NCI-H2196 (cell line): ENCODE data around the gene HORMAD1.
A peak's percentile ranks its signal among the peaks of the same experiment; 100 is the strongest.
"Not testable (repeated sequence)": the region's sequence is repeated elsewhere in the genome, so short reads cannot be mapped to it uniquely, and the experiment has no call there.

Experiments used
- DNase-seq: peaks from one replicate; lab custom pipeline; 2025; ENCODE audit not compliant: unreplicated experiment; lab: John Stamatoyannopoulos, UW

HORMAD1 gene

DNA sequence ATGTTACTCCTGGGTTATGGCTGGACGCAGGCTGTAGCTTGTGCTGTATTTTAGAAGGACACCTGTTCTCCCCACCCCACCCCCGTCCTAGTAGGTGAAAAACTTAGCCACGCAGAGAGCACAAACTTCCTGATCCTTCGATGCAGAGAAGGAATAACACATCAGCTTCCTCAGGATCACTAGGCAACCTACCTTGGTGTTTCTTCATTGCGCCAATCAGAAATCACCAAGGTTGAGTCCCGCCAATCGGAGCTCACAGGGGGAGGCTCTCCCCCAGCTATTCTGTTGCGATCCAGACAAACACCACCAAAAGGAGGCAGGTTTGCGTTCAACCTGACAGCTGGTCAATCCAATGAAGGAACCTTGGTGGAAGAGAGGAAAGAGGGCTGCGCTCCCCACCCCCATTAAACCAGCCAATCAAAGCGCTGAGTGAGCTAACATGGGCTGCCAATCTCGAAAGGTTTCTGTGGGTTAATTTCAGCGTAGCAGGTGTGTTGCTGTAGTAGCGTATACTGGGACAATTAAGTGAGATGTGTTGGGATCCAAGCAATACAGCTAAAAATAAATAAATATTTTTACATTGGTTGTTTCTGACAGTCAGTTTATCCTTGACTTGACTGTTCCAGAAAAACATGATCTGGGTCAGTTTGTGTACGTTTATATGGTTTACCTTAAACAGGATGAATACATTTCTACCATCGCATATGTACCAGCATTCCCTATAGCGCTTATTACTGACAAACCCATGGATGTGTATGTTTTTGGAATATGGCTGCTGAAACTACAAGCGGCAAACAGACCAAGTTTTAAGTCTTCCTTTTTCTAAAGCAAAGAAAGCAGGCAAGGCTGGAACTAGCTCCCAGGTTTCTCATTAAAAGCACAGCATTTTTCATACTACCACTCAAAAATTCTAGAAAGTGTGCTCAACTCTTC is 23.4 kb downstream of the HORMAD1 start, which contains the start of gene GOLPH3L:
GOLPH3L (minus strand) TSS at position 160 of the 933 bp plus-strand sequence. CDS start 2,316 bp downstream, outside the sequence.
- DNase-seq: peak; percentile 97

DNA sequence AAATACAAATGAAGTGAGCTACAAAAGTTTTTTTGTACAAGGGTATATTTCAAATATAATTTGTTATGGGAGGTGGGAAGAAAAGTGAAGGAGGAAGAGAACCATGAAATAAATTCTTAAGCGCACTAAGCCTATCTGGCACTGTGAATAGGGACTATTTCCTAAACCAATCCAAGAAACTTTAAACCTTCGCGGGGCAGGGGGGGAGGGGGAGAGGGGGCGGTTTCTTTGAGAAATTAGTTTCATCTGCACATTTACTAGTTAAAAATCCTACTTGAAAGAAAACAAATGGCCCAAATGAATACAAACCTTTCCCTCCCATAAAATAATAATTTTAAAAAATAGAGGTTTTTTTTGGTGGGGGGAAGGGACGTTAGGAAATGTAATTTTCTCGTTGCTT is 24.1 kb downstream of the HORMAD1 start:
- peak; percentile 29 for DNase-seq

GRCh38 chr1:150696162-150696561 is 24.5 kb downstream of the HORMAD1 start:
- DNase-seq: no peak

DNA sequence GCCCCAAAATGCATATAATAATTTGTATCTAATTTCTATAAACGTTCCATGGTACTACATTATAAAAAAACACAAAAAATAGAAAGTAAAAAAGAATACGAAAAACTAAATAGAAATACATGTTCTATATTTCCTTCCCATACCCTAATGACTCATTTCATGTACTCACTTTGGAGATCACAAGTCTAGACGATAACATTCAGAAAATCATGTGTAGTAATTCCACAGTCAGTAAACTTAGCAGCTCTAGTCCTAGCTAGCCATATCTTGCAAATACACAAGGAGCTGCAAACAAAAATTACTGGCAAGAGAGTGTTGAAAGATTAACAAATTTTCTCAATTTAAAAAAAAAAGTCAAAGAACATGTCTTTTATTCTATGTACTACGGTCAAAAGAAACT is 25.1 kb downstream of the HORMAD1 start:
- no peak for DNase-seq

DNA sequence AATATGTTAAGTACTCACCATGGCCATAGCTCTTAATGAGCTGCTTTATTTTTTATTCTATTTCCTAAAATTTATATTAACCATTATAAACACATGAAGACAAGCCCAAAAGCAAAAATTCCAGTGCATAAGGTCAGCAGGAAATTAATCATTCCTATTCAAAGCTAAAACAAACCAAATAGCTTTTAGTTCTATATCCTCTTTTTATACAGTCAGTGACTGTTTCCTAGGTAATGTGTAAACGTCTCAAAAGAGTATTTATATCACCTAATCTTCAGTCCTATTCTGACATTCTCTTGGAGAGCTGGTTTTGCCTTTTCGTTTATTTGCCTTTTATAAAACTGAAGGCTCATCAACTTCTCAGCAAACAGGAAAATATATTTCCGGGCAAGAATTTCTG is 28.0 kb downstream of the HORMAD1 start:
- no peak for DNase-seq

- no peak for DNase-seq
These were observed 31.9 kb downstream of the HORMAD1 start for GRCh38 chr1:150688763-150689162.

DNA sequence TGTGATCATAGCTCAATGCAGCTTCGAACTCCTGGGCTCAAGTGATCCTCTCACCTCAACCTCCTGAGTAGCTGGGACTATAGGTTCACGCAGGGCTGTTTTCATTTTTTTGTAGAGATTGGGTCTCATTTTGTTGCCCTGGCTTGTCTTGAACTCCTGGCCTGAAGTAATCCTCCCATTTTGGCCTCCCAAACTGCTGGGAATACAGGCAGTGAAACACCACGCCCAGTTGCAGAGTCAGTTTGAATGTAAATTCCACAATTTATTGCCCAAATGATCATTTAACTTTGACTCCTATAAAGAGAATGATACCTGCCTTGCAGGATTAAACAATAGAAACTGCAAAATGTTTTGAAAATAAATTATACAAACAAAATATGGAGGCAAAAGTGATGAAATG is 34.4 kb downstream of the HORMAD1 start:
- DNase-seq: no peak

GRCh38 chr1:150683914-150684313 is 36.8 kb downstream of the HORMAD1 start:
- no peak for DNase-seq

DNA sequence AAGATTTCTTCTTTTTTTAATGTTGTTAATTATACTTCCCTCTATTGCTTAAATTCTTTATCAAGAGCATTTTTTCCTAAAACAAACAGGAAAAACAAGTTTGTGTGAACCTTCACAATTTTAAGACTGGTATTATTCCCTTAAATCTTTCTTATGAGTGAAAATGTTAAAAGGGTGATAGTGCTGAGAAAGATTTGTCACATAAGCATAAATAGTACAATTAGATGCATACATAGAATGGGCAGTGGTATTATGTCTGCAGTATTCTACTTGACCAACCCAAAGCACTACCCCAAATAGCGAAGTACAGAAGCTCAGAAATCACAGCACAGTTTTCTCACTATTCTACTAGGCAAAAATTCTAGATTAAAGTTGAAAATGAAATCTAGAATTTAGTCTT is 41.7 kb downstream of the HORMAD1 start:
- no peak for DNase-seq

- DNase-seq: no peak
These were observed 45.8 kb downstream of the HORMAD1 start for GRCh38 chr1:150674881-150675280.

DNA sequence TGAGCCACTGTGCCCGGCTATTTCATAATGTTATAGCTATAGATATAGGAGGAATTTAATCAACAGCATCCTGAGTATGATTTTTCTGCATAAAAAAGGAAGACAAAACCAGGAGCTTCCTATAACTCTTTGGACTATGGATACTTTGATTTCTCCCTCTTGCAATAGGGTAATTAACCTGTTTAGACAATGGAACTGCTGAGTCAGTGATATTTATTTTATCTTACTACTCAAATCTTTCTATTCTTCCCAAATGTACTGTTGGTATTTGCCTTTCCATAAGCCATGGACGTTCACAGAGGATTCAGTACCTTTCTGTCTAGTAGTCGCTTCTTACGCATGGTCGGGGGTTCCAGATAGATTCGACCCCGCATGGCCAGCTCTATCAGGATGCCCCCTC is 57.4 kb downstream of the HORMAD1 start:
- no peak for DNase-seq

- DNase-seq: no peak
These were observed 57.9 kb downstream of the HORMAD1 start for GRCh38 chr1:150662811-150663210.

DNA sequence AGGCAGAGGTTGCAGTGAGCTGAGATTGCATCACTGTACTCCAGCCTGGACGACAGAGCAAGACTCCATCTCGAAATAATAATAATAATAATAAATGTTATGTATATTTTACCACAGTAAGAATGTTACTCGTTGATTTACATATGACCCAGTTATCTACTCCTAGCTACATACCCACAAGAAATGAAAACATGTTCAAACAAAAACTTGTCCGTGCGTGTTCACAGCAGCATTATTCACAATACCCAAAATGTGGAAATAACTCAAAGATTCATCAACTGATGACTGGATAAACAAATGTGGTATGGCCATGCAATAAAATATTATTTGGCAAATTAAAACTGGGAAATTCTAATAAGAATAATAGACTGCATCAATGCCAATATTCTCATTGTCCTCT is 59.5 kb downstream of the HORMAD1 start:
- no peak for DNase-seq

DNA sequence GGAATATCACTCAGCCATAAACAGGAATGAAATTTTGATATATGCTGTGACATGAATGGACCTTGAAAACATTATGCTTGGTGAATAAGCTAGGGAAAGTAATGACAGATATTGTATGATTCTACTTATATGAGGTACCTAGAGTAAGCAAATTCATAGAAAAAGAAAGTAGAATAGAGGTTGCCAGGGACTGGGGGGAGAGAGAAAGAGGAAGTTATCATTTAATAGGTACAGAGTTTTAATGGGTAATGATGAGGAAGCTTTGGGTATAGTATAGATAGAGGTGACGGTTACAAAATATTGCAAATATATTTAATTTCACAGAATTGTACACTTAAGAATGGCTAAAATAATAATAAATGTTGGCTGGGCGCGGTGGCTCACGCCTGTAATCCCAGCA is 60.1 kb downstream of the HORMAD1 start:
- no peak for DNase-seq

DNA sequence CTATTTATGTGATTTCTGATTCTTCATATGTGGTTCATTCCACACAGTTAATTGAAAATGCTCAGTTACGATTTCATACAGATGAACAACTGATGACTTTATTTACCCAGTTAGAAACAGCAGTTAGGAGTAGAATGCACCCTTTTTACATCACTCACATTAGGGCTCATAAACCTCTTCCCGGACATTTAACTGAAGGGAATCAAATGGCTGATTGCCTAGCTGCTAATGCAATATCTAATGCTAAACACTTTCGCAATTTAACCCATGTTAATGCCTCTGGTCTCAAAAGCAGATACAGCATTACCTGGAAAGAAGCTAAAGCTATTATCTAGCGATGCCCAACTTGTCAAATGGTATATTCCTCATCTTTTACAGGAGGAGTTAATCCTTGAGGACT is 63.6 kb downstream of the HORMAD1 start:
- not testable (repeated sequence) for DNase-seq

- not testable (repeated sequence) for DNase-seq
These were observed 66.1 kb downstream of the HORMAD1 start for GRCh38 chr1:150654635-150655034.

DNA sequence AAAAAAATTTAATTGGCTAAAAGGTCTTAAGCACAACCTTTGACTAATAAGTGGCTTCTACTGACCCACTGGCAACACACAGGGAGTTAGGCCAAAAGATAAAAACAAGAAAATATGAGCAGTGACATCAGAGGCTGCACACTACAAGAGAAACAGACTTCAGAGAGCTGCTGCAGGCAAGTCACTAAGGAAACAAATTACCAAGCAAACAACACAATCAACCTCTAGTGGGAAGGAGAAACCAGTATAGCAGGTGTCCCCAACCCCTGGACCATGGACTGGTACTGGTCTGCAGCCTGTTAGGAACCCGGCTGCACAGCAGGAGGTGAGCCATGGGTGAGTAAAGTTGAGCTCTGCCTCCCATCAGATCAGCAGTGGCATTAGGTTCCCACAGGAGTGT is 70.5 kb downstream of the HORMAD1 start:
- peak; percentile 54 for DNase-seq

GRCh38 chr1:150649441-150650075 is 71.1 kb downstream of the HORMAD1 start:
- no peak for DNase-seq
